Hematopoietic multipotent progenitor cell treated with erythropoietin and hydrocortisone succinate and interleukin-3 and kit ligand, for 6 days (in vitro differentiated cells): ENCODE results near the gene COX4I1.

ENCODE experiments used
- DNase-seq: peaks from one replicate; pipeline ENCODE4 v3.0.0-alpha.2; 2015

COX4I1 gene

GRCh38 chr16:85768199-85768598 is 31.3 kb upstream of the COX4I1 start:
- DNase-seq: no peak

- no peak for DNase-seq
Observed at GRCh38 chr16:85770741-85771140, 28.8 kb upstream of the COX4I1 start.

- DNase-seq: no peak
Observed at GRCh38 chr16:85773044-85773443, 26.5 kb upstream of the COX4I1 start.

- no peak for DNase-seq
Observed at GRCh38 chr16:85774136-85774535, 25.4 kb upstream of the COX4I1 start.

GRCh38 chr16:85774811-85775210 is 24.7 kb upstream of the COX4I1 start:
- DNase-seq: no peak

- DNase-seq: no peak
Observed at GRCh38 chr16:85777583-85778310, 21.7 kb upstream of the COX4I1 start.

GRCh38 chr16:85778873-85779272 is 20.6 kb upstream of the COX4I1 start:
- DNase-seq: no peak

- no peak for DNase-seq
Observed at GRCh38 chr16:85780281-85780680, 19.2 kb upstream of the COX4I1 start.

GRCh38 chr16:85781156-85781555 is 18.3 kb upstream of the COX4I1 start:
- DNase-seq: no peak

- DNase-seq: no peak
Observed at GRCh38 chr16:85781695-85782370, 17.7 kb upstream of the COX4I1 start.

GRCh38 chr16:85782451-85782850 is 17.0 kb upstream of the COX4I1 start:
- DNase-seq: no peak

- DNase-seq: no peak
Observed at GRCh38 chr16:85783441-85783840, 16.1 kb upstream of the COX4I1 start.

GRCh38 chr16:85784813-85785212 is 14.7 kb upstream of the COX4I1 start:
- DNase-seq: no peak

- DNase-seq: no peak
Observed at GRCh38 chr16:85785927-85786326, 13.6 kb upstream of the COX4I1 start.

- no peak for DNase-seq
Observed at GRCh38 chr16:85788819-85789218, 10.7 kb upstream of the COX4I1 start.

- DNase-seq: no peak
Observed at GRCh38 chr16:85789773-85790172, 9.7 kb upstream of the COX4I1 start.

- no peak for DNase-seq
Observed at GRCh38 chr16:85793662-85794298, 5.7 kb upstream of the COX4I1 start.

- no peak for DNase-seq
Observed at GRCh38 chr16:85794696-85795095, 4.8 kb upstream of the COX4I1 start.

GRCh38 chr16:85796152-85796551 is 3.3 kb upstream of the COX4I1 start:
- no peak for DNase-seq

- no peak for DNase-seq
Observed at GRCh38 chr16:85796599-85796998, 2.9 kb upstream of the COX4I1 start.

- DNase-seq: peak; percentile 10
Observed at GRCh38 chr16:85798283-85798776, 1.2 kb upstream of the COX4I1 start.

GRCh38 chr16:85798901-85799496 is 496 bp upstream of the COX4I1 start:
- DNase-seq: peak; percentile 62

GRCh38 chr16:85800321-85800669 is 800 bp downstream of the COX4I1 start:
- DNase-seq: peak; percentile 25

- DNase-seq: no peak
Observed at GRCh38 chr16:85803570-85803969, 4.1 kb downstream of the COX4I1 start.
